ENCODE measurements around the gene COQ10B.

GRCh38 chr2:197445746-197446145, 7.6 kb upstream of the COQ10B start:
- no peak for TF ChIP-seq POLR2A (IDR thresholded peaks at IDR 0.05)
- TF ChIP-seq CTCF (IDR thresholded peaks at IDR 0.05) = no peak
